ENCODE data around the gene FOXI2.

FOXI2 gene

GRCh38 chr10:127736915-127737562, at the start of gene FOXI2:
TSS of gene FOXI2 (plus strand) at chr10:127737185. CDS start at chr10:127737274, 89 bp downstream.
- DNase-seq (ENCODE audit: low read depth in 2 of 2), result no peak

- DNase-seq (ENCODE audit: low read depth in 2 of 2), result no peak
Observed at GRCh38 chr10:127687548-127687947, 49.4 kb upstream of the FOXI2 start.

GRCh38 chr10:127690176-127690835, 46.7 kb upstream of the FOXI2 start:
- DNase-seq (ENCODE audit: low read depth in 2 of 2), result no peak

- no peak for DNase-seq (ENCODE audit: low read depth in 2 of 2)
Observed at GRCh38 chr10:127694580-127695193, 42.3 kb upstream of the FOXI2 start.

- DNase-seq (ENCODE audit: low read depth in 2 of 2), result no peak
Observed at GRCh38 chr10:127695431-127695830, 41.6 kb upstream of the FOXI2 start.

GRCh38 chr10:127698886-127699285, 38.1 kb upstream of the FOXI2 start:
- DNase-seq (ENCODE audit: low read depth in 2 of 2), result no peak

GRCh38 chr10:127699311-127699710, 37.7 kb upstream of the FOXI2 start:
- no peak for DNase-seq (ENCODE audit: low read depth in 2 of 2)

- DNase-seq (ENCODE audit: low read depth in 2 of 2), result no peak
Observed at GRCh38 chr10:127702271-127702670, 34.7 kb upstream of the FOXI2 start.

- no peak for DNase-seq (ENCODE audit: low read depth in 2 of 2)
Observed at GRCh38 chr10:127715249-127715648, 21.7 kb upstream of the FOXI2 start.

GRCh38 chr10:127715782-127716378, 21.1 kb upstream of the FOXI2 start:
- no peak for DNase-seq (ENCODE audit: low read depth in 2 of 2)

- no peak for DNase-seq (ENCODE audit: low read depth in 2 of 2)
Observed at GRCh38 chr10:127720142-127720541, 16.8 kb upstream of the FOXI2 start.

GRCh38 chr10:127720903-127721302, 16.1 kb upstream of the FOXI2 start:
- no peak for DNase-seq (ENCODE audit: low read depth in 2 of 2)

- no peak for DNase-seq (ENCODE audit: low read depth in 2 of 2)
Observed at GRCh38 chr10:127734753-127735152, 2.2 kb upstream of the FOXI2 start.

- DNase-seq (ENCODE audit: low read depth in 2 of 2), result no peak
Observed at GRCh38 chr10:127735156-127735555, 1.8 kb upstream of the FOXI2 start.

- DNase-seq (ENCODE audit: low read depth in 2 of 2), result no peak
Observed at GRCh38 chr10:127735723-127736221, 1.2 kb upstream of the FOXI2 start.

- no peak for DNase-seq (ENCODE audit: low read depth in 2 of 2)
Observed at GRCh38 chr10:127736222-127736914, 617 bp upstream of the FOXI2 start.

GRCh38 chr10:127737563-127738511, 852 bp downstream of the FOXI2 start:
- DNase-seq (ENCODE audit: low read depth in 2 of 2), result no peak

- no peak for DNase-seq (ENCODE audit: low read depth in 2 of 2)
Observed at GRCh38 chr10:127738512-127739424, 1.8 kb downstream of the FOXI2 start.

GRCh38 chr10:127739908-127740307, 2.9 kb downstream of the FOXI2 start:
- no peak for DNase-seq (ENCODE audit: low read depth in 2 of 2)

GRCh38 chr10:127740596-127740995, 3.6 kb downstream of the FOXI2 start:
- DNase-seq (ENCODE audit: low read depth in 2 of 2), result no peak
